SH-SY5Y (cell line): ENCODE results near the gene MAP3K4.

ENCODE experiments used
- GATA2 ChIP-seq: IDR thresholded peaks from 2 replicates; pipeline ENCODE4 v1.6.1; 2011; ENCODE audit warnings: mild to moderate bottlenecking, low read depth, low read length
- GATA3 ChIP-seq: IDR thresholded peaks from 2 replicates; pipeline ENCODE4 v1.6.1; 2011; ENCODE audit warnings: low read depth, mild to moderate bottlenecking, low read length, moderate library complexity

GRCh38 chr6:160992061-160992979 is 751 bp downstream of the MAP3K4 start:
- TF ChIP-seq GATA2 (no peak), GATA3 (no peak)
